Parathyroid adenoma (tissue), 2 donors: ENCODE measurements around the gene PTPRJ.

ENCODE experiments used
- H2AFZ ChIP-seq: fragments of 300-600 bp; sonication (generic); one replicate; pipeline ENCODE4 v1.7.0; 2017; ENCODE audit warnings: antibody characterized with exemption, mild to moderate bottlenecking
- H3K27ac ChIP-seq: fragments of 300-600 bp; sonication (generic); one replicate; pipeline ENCODE4 v1.7.0; 2017
- H3K27me3 ChIP-seq: fragments of 300-600 bp; sonication (generic); one replicate; pipeline ENCODE4 v1.7.0; 2017; ENCODE audit warnings: low read length; ENCODE audit not compliant: control insufficient read depth, insufficient read depth
- H3K36me3 ChIP-seq: fragments of 300-600 bp; sonication (generic); one replicate; pipeline ENCODE4 v1.7.0; 2017; ENCODE audit warnings: low read length; ENCODE audit not compliant: control insufficient read depth, insufficient read depth
- H3K4me1 ChIP-seq: fragments of 300-600 bp; sonication (generic); one replicate; pipeline ENCODE4 v1.7.0; 2017; ENCODE audit warnings: control low read depth
- H3K4me2 ChIP-seq: fragments of 300-600 bp; sonication (generic); one replicate; pipeline ENCODE4 v1.7.0; 2017; ENCODE audit warnings: low read length
- H3K4me3 ChIP-seq: fragments of 300-600 bp; sonication (generic); one replicate; pipeline ENCODE4 v1.7.0; 2017; ENCODE audit warnings: low read depth, low read length
- H3K79me2 ChIP-seq: fragments of 300-600 bp; sonication (generic); one replicate; pipeline ENCODE4 v1.7.0; 2017; ENCODE audit warnings: control low read depth
- H3K9ac ChIP-seq: fragments of 300-600 bp; sonication (generic); one replicate; pipeline ENCODE4 v1.7.0; 2017; ENCODE audit warnings: mild to moderate bottlenecking
- H3K9me3 ChIP-seq: fragments of 300-600 bp; sonication (generic); one replicate; pipeline ENCODE4 v1.7.0; 2017; ENCODE audit warnings: low read length; ENCODE audit not compliant: control insufficient read depth
- CTCF ChIP-seq: fragments of 300-600 bp; sonication (generic); IDR thresholded peaks from one replicate; pipeline ENCODE4 v1.7.0; 2017; ENCODE audit warnings: antibody characterized with exemption, mild to moderate bottlenecking
- donor health status: primary hyperparathyroidism.

PTPRJ gene

DNA sequence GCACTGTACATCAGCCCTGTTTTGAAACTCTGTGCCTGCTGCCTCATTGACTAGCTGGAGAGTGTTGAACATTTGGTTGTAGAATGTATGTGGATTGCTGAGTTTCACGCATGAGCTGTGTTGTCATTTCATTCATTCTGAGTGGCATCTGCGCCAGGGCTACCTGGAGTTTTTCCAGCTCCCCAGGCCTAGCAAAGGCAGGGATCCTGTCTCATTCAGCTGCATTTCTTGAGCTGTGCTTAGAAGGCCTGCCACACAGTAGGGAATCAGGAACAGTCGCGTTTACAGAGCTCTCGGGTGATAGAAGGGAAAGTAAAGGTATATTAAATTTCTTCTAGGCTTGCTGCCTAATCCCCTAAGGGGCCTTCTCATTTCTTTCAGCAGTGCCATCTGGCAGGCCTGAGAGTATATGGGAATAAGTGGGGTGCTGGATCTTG, 44.3 kb downstream of the PTPRJ start:
- Histone ChIP-seq H2AFZ (no peak overlapping the region), H3K9ac (no peak overlapping the region), H3K79me2 (no peaks in the 10 kb centered on the region), H3K4me1 (no peaks in the 10 kb centered on the region), H3K4me2 (no peak overlapping the region), H3K9me3 (no peaks in the 10 kb centered on the region), H3K4me3 (no peak overlapping the region), H3K27me3 (no peaks in the 10 kb centered on the region), H3K27ac (no peak overlapping the region), H3K36me3 (no peaks in the 10 kb centered on the region)
- TF ChIP-seq CTCF = no peak

DNA sequence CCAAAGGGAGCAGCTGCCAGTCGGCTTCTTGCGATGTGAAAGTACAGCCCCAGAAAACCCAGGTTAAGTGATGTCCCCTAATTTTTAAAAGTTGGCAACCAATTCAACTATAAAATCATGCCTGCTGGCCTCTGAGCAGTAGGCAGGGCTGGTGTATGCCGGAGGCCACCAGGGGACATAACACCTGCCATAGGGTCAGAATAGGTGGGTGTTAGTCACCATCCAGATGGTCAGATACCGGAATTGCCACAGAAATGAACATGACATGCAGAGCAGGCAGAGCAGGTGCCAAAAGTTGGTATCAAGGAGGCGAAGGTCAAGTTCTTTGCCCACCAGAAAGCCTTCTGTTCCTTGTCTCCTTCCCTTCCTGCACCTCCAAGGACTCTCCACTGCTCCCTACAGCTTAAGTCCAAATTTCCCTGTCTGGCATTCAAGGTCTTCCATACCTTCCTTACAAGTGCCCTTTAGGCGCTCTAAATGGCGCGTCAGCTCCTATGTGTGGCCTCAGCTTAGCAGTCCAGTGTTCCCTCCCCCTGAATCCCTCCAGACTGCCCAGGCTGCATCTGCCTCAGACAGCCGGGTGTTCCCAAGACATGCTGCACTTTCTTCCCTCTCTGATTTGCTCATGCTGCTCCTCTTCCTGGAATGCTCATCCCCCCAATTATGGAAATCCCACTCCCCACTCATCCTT, 45.1 kb downstream of the PTPRJ start:
- H3K27ac ChIP-seq = no peak overlapping the region
- H3K4me3 ChIP-seq = no peak overlapping the region
- no peaks in the 10 kb centered on the region for H3K4me1 ChIP-seq
- H2AFZ ChIP-seq = no peak overlapping the region
- H3K79me2 ChIP-seq = no peaks in the 10 kb centered on the region
- H3K9me3 ChIP-seq = no peaks in the 10 kb centered on the region
- H3K36me3 ChIP-seq = no peaks in the 10 kb centered on the region
- H3K9ac ChIP-seq = no peak overlapping the region
- no peak overlapping the region for H3K4me2 ChIP-seq
- H3K27me3 ChIP-seq = no peaks in the 10 kb centered on the region
- TF ChIP-seq CTCF = no peak

DNA sequence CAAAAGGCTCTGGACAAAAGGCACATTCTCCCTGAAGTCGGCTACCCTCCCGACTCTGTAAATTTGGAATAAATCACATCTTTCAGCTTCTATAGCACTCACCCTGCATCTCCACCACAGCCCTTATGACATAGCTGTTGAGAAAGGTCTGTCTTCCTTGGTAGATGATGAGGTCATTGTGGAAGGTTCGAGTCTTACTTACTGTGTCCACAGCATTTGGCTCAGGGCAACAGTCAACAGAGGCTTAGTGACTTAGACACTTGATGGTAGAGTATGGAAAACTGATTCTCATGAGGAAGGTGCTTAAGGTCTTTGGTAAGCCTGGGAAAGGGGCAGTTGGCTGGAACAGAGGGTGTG, 45.6 kb downstream of the PTPRJ start:
- H3K27me3 ChIP-seq = no peaks in the 10 kb centered on the region
- H3K4me1 ChIP-seq = no peaks in the 10 kb centered on the region
- no peak overlapping the region for H3K9ac ChIP-seq
- no peaks in the 10 kb centered on the region for H3K79me2 ChIP-seq
- no peak for TF ChIP-seq CTCF
- no peak overlapping the region for H2AFZ ChIP-seq
- H3K9me3 ChIP-seq = no peaks in the 10 kb centered on the region
- no peak overlapping the region for H3K4me3 ChIP-seq
- no peaks in the 10 kb centered on the region for H3K36me3 ChIP-seq
- no peak overlapping the region for H3K4me2 ChIP-seq
- no peak overlapping the region for H3K27ac ChIP-seq

DNA sequence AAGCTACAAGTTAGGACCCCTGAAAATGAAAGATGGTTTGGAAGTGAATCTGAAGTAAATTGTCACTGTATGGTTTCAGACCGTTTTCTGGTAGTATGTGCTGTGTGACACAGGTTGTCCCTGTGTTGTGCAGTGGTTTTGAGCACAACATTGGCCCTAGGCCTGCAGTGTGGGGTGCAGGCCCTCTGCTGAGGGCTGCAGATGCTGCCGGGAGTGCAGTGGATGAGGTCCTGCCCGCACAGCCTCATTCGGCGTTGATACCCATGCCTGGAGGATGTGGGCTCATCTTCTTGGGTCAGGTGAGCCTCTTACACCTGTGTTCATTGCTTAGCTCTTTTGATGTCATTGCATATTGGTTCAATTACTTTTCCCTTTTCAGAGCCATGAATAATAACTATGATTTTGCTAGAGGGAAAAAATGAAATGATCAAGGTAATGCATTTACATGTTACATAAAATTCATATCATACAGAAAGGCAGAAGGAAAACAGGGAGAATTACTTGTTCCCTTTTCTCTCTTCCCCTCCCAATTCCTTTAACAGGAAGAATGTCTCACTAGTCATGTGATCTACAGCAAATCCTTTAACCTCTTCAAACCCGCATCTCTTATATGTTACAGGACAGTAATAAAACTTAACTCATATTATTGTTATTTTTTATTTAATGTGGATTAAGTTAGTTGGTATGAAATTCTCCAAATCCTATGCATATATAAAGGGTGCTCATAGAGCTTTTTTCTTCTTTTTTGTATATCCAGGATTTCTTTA, 48.7 kb downstream of the PTPRJ start:
- no peak overlapping the region for H2AFZ ChIP-seq
- no peak for TF ChIP-seq CTCF
- no peak overlapping the region for H3K4me2 ChIP-seq
- no peaks in the 10 kb centered on the region for H3K36me3 ChIP-seq
- H3K79me2 ChIP-seq = no peaks in the 10 kb centered on the region
- no peak overlapping the region for H3K4me3 ChIP-seq
- H3K27ac ChIP-seq = no peak overlapping the region
- H3K9ac ChIP-seq = no peak overlapping the region
- H3K9me3 ChIP-seq = no peaks in the 10 kb centered on the region
- H3K27me3 ChIP-seq = no peaks in the 10 kb centered on the region
- H3K4me1 ChIP-seq = no peaks in the 10 kb centered on the region
